Subcutaneous abdominal adipose tissue (tissue), 5 donors: ENCODE results near the gene IKZF3.

Source experiments
- H3K27ac ChIP-seq: one replicate; pipeline ENCODE4 v1.7.0; 2013; ENCODE audit warnings: low read depth, mild to moderate bottlenecking, inconsistent platforms, low read length, moderate library complexity
- H3K27me3 ChIP-seq, 5 donors: one replicate each; pipeline ENCODE4 v1.7.0; 2013; ENCODE audit warnings: low read length in 5 of 5, inconsistent platforms in 1 of 5; ENCODE audit not compliant: control insufficient read depth in 5 of 5, insufficient read depth in 4 of 5
- H3K36me3 ChIP-seq, 5 donors: one replicate each; pipeline ENCODE4 v1.7.0; 2013; ENCODE audit warnings: low read length in 5 of 5; ENCODE audit not compliant: control insufficient read depth in 5 of 5, insufficient read depth in 5 of 5
- H3K4me1 ChIP-seq, 5 donors: one replicate each; pipeline ENCODE4 v1.7.0; 2013; ENCODE audit warnings: low read length in 5 of 5, mild to moderate bottlenecking in 3 of 5, moderate library complexity in 1 of 5; ENCODE audit not compliant: control insufficient read depth in 5 of 5, insufficient read depth in 5 of 5
- H3K4me3 ChIP-seq, 5 donors: one replicate each; pipeline ENCODE4 v1.7.0; 2013; ENCODE audit warnings: low read length in 5 of 5, low read depth in 1 of 5
- H3K9ac ChIP-seq, 5 donors: one replicate each; pipeline ENCODE4 v1.7.0; 2013; ENCODE audit warnings: low read length in 5 of 5, mild to moderate bottlenecking in 4 of 5, moderate library complexity in 3 of 5
- H3K9me3 ChIP-seq, 5 donors: one replicate each; pipeline ENCODE4 v1.7.0; 2013; ENCODE audit warnings: low read length in 5 of 5; ENCODE audit not compliant: control insufficient read depth in 5 of 5
- donor health status: healthy.
- donor health status: healthy.
- donor health status: healthy.
- donor health status: healthy.
- donor health status: healthy.

Gene IKZF3

DNA sequence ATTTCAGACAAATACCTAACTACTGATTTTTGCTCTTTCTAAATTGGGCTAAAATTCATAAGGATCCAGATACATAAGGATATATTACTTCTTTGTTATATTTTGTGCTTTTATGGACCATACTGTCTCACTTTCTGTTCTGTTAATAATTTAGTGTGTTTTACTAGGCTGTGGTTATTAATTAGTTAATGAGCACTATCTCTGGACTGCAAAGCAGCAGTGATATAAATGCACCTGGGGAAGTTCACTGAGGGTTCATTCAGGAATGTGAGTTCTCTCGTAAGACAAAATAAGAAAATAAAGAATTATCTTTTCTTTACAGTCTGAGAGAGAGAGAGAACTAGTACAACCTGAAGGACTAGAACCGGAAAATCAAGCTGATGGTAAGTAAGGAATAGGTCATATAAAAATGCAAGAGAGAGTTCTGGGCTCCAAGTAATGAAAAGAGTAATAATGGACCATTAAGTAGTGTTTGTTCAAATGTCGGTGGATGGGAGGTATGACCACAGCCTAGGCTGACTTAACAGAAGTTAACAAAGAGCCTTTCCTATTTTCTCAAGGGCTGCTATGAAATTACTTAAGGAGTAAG is 55.6 kb downstream of the IKZF3 start:
- Histone ChIP-seq H3K36me3 (no peaks in the 10 kb centered on the region), H3K9ac (no peak overlapping the region), H3K27ac (no peak overlapping the region)

DNA sequence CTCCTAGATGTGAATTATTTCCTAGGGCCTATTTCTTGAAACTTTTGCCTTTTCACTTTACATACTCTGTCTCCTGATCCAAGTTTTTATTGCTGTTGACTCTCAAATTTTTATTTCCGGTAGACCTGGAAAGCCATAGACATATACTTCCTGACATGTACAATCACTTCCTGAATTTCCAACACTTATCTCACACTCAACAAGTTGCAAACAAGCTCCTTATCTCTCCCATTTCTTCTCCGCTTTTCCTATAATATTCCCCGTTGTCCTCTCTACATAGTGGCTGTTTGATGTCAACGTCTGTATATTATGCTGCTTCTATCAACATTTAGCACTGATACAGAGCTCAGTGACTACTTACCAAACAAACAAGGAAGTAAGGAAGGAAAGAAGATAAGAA is 59.3 kb downstream of the IKZF3 start:
- peaks cover 0 to 8% (median 0%) of the 10 kb centered on the region in 5 donors for H3K27me3 ChIP-seq
- peaks cover 0 to 3% (median 0%) of the 10 kb centered on the region in 5 donors for H3K4me1 ChIP-seq
- H3K27ac ChIP-seq = no peak overlapping the region
- H3K9me3 ChIP-seq = no peaks in the 10 kb centered on the region
- H3K36me3 ChIP-seq = no peaks in the 10 kb centered on the region
- H3K4me3 ChIP-seq = no peak overlapping the region
- H3K9ac ChIP-seq = no peak overlapping the region

More for the DNA sequence above, 55.6 kb downstream of the IKZF3 start:
- H3K27me3 ChIP-seq = peaks cover 0 to 3% (median under 1%) of the 10 kb centered on the region in 5 donors
- H3K4me1 ChIP-seq = no peaks in the 10 kb centered on the region
- no peak overlapping the region for H3K4me3 ChIP-seq
- no peaks in the 10 kb centered on the region for H3K9me3 ChIP-seq

- Histone ChIP-seq H3K36me3 (no peaks in the 10 kb centered on the region), H3K4me1 (peaks cover 0 to 3% (median 0%) of the 10 kb centered on the region in 5 donors), H3K27me3 (peaks cover 0 to 8% (median 0%) of the 10 kb centered on the region in 5 donors), H3K9me3 (no peaks in the 10 kb centered on the region), H3K9ac (no peak overlapping the region), H3K4me3 (no peak overlapping the region), H3K27ac (no peak overlapping the region)
Measured at GRCh38 chr17:39801055-39801454, 63.1 kb downstream of the IKZF3 start.

GRCh38 chr17:39800540-39800939 is 63.6 kb downstream of the IKZF3 start:
- Histone ChIP-seq H3K27ac (no peak overlapping the region), H3K27me3 (peaks cover 0 to 8% (median 0%) of the 10 kb centered on the region in 5 donors), H3K9me3 (no peaks in the 10 kb centered on the region), H3K9ac (no peak overlapping the region), H3K36me3 (no peaks in the 10 kb centered on the region), H3K4me1 (peaks cover 0 to 3% (median 0%) of the 10 kb centered on the region in 5 donors), H3K4me3 (no peak overlapping the region)

GRCh38 chr17:39799395-39799794 is 64.7 kb downstream of the IKZF3 start:
- peaks cover 0 to 3% (median 0%) of the 10 kb centered on the region in 5 donors for H3K4me1 ChIP-seq
- H3K4me3 ChIP-seq = no peak overlapping the region
- no peak overlapping the region for H3K27ac ChIP-seq
- no peak overlapping the region for H3K9ac ChIP-seq
- H3K36me3 ChIP-seq = no peaks in the 10 kb centered on the region
- H3K27me3 ChIP-seq = peaks cover 0 to 8% (median 0%) of the 10 kb centered on the region in 5 donors
- no peaks in the 10 kb centered on the region for H3K9me3 ChIP-seq

DNA sequence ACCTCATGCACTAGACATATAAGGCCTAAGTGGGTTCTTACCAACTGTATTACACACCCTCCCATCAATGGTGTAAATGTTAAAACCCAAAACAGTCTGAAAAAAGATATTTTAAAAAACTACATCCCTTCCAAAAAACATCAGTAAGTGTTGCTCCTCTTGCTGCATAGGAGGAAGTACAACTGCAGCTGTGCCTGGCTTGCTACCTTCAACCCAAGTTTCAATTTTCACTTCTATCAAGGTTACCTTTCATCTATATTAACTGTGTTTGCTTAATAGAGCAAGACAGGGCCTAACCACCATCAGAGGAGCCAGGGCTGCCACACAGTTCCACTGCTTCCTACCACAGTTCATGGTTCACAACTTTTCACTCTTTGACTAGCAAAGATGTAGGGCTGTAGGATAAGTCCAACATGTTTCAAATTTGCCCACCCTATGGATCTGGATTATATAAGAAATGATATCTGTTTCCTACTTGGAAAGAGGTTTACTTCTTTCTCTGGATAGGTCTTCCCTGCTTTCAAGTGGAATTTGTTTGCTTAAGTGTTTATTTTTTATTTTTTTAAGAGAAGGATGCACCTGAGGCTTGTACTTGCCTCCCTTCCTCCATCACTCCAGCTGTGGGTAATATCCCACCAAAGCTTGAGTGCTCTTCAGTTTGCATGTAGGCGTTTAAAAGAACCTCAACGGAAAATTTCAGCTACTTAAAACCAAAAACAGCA is 69.7 kb downstream of the IKZF3 start:
- no peaks in the 10 kb centered on the region for H3K9me3 ChIP-seq
- no peak overlapping the region for H3K27ac ChIP-seq

GRCh38 chr17:39793301-39793872 is 70.7 kb downstream of the IKZF3 start:
- no peaks in the 10 kb centered on the region for H3K27me3 ChIP-seq
- H3K4me1 ChIP-seq = no peaks in the 10 kb centered on the region
- no peaks in the 10 kb centered on the region for H3K9me3 ChIP-seq
- H3K27ac ChIP-seq = no peak overlapping the region
- no peak overlapping the region for H3K4me3 ChIP-seq
- H3K36me3 ChIP-seq = no peaks in the 10 kb centered on the region
- no peak overlapping the region for H3K9ac ChIP-seq

More for the DNA sequence above, 69.7 kb downstream of the IKZF3 start:
- no peak overlapping the region for H3K4me3 ChIP-seq
- no peaks in the 10 kb centered on the region for H3K27me3 ChIP-seq
- H3K4me1 ChIP-seq = no peaks in the 10 kb centered on the region
- H3K9ac ChIP-seq = no peak overlapping the region
- no peaks in the 10 kb centered on the region for H3K36me3 ChIP-seq

DNA sequence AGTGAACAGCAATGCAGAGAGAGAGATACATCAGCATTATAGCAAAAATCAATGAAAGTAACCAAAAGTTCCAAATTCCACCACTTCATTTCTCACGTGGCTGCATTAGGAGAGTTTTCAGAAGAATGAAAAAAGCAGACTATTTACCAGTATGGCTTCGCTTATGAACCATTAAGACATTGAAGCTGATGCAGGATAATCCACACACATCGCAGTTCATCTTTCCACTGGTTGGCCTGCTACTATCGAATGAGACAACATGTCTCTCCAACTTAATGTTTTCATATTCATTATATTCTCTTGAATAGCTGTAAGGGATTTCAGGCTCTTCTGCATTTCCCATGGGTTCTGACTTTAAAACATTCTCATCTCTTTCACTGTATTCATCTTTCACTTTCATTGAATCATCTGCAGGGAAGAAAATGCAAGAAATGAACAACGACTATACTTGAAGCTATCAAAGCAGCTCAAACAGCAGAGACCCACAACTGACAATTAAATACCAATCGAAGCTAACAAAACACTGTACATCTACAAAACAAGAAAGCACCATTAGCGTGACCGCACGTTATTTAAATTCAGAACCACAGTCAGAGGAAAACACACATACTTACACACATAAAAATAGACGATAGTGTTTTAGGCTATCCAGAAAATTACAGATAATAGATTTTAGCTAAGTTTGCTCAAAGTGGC is 71.4 kb downstream of the IKZF3 start:
- H3K9me3 ChIP-seq = no peaks in the 10 kb centered on the region
- no peaks in the 10 kb centered on the region for H3K36me3 ChIP-seq
- no peak overlapping the region for H3K9ac ChIP-seq

DNA sequence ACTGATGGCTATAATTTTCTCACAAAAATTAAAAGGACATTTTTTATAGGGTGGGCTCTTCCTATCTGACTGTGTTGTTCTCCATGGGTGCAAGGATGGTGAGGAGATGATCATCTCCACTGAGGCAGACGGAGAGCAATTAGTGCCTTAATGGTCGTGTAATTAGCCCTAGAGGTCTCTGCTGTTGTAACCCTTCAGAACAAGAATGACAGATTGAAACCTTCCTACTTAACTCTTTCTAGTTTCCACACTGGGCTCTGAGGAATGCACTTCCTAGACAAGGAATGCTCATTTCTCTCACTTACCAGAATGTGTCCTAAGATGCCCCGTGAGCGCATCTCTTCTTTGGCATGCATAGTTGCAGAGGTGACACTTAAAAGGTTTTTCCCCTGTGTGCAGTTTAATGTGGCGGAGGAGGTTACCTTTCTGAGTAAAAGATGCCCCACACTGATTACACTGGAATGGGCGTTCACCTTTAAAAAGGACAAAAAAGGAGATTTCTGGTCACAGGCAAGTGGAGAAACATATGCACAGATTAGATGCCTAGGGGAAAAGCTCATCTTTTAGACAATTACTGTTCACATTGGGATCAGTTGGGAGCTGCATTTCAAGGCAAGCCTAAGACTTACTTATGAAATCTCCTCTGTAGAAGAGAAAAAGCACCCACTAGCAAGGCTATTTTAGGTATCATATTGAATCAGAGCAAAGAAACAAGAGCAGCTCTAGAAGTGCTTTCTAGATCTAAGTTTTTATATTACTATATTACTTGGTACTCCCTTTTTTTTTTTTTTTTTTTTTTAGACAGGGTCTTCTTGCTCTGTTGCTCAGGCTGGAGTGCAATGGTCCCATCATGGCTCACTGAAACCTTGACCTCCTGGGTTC is 72.8 kb downstream of the IKZF3 start:
- no peaks in the 10 kb centered on the region for H3K36me3 ChIP-seq
- peaks cover 0 to 2% (median 0%) of the 10 kb centered on the region in 5 donors for H3K27me3 ChIP-seq
- H3K27ac ChIP-seq = no peak overlapping the region

More for the DNA sequence above, 71.4 kb downstream of the IKZF3 start:
- no peak overlapping the region for H3K27ac ChIP-seq
- H3K27me3 ChIP-seq = peaks cover 0 to 2% (median 0%) of the 10 kb centered on the region in 5 donors
- no peak overlapping the region for H3K4me3 ChIP-seq
- no peaks in the 10 kb centered on the region for H3K4me1 ChIP-seq

More for the DNA sequence above, 72.8 kb downstream of the IKZF3 start:
- no peak overlapping the region for H3K4me3 ChIP-seq
- H3K9me3 ChIP-seq = no peaks in the 10 kb centered on the region
- H3K9ac ChIP-seq = no peak overlapping the region
- H3K4me1 ChIP-seq = no peaks in the 10 kb centered on the region
